NB4 (cell line): Measurements from ENCODE around the gene TMEM101.
"Not testable (repeated sequence)": the region's sequence is repeated elsewhere in the genome, so short reads cannot be mapped to it uniquely, and the experiment has no call there.

ENCODE experiments used
- DNase-seq: peaks from one replicate; pipeline ENCODE4 v3.0.0; 2010; ENCODE audit warnings: low read depth
- H3K4me3 ChIP-seq: one replicate; pipeline ENCODE4 v1.5.1; 2011; ENCODE audit warnings: mild to moderate bottlenecking, low read depth, low read length, moderate library complexity
- MYC ChIP-seq: IDR thresholded peaks from 2 replicates; pipeline ENCODE4 v1.6.1; 2011; ENCODE audit warnings: low read depth, low read length
- POLR2A ChIP-seq: IDR thresholded peaks from 2 replicates; pipeline ENCODE4 v1.6.1; 2011; ENCODE audit warnings: mild to moderate bottlenecking; ENCODE audit not compliant: insufficient read length; ENCODE audit errors: extremely low read depth
- TF ChIP-seq, protein P1 (sequence below): IDR thresholded peaks from 2 replicates; pipeline ENCODE4 v1.6.1; 2011; ENCODE audit warnings: low read depth, low read length
- TF ChIP-seq, protein P2 (sequence below): IDR thresholded peaks from one replicate; pipeline ENCODE4 v1.5.1; 2012; ENCODE audit warnings: low read depth, low read length

The TMEM101 gene

DNA sequence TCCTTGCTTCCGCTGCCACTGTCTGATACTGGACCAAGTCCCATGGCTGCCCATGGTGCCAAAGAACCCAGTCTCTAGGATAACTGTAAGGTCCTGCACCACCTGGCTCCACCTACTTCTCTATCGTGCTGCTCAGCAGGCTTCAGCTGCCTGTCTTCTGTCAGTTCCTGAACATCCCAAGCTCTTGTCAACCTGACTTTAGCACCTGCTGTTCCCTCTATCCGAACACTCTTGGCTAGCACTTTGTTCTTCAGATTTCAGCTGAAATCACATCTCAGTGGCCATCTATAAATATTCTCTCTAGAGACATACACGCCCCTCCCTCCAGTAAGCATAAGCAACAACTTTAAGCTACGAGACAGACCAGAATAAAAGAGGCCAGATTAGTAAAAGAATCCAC is 15.0 kb upstream of the TMEM101 start:
- DNase-seq: no peak
- TF ChIP-seq, protein P1, sequence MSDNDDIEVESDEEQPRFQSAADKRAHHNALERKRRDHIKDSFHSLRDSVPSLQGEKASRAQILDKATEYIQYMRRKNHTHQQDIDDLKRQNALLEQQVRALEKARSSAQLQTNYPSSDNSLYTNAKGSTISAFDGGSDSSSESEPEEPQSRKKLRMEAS: no peak
- TF ChIP-seq POLR2A (no peak), MYC (no peak)
- TF ChIP-seq, protein P2, sequence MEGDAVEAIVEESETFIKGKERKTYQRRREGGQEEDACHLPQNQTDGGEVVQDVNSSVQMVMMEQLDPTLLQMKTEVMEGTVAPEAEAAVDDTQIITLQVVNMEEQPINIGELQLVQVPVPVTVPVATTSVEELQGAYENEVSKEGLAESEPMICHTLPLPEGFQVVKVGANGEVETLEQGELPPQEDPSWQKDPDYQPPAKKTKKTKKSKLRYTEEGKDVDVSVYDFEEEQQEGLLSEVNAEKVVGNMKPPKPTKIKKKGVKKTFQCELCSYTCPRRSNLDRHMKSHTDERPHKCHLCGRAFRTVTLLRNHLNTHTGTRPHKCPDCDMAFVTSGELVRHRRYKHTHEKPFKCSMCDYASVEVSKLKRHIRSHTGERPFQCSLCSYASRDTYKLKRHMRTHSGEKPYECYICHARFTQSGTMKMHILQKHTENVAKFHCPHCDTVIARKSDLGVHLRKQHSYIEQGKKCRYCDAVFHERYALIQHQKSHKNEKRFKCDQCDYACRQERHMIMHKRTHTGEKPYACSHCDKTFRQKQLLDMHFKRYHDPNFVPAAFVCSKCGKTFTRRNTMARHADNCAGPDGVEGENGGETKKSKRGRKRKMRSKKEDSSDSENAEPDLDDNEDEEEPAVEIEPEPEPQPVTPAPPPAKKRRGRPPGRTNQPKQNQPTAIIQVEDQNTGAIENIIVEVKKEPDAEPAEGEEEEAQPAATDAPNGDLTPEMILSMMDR: no peak
- no peak overlapping the region for H3K4me3 ChIP-seq

GRCh38 chr17:44024853-44025252 is 10.1 kb upstream of the TMEM101 start:
- TF ChIP-seq, protein P2: no peak
- TF ChIP-seq POLR2A (no peak), MYC (no peak)
- TF ChIP-seq, protein P1: no peak
- no peak overlapping the region for H3K4me3 ChIP-seq
- DNase-seq: no peak

- no peak overlapping the region for H3K4me3 ChIP-seq
- DNase-seq: no peak
- TF ChIP-seq, protein P2: no peak
These were observed 9.5 kb upstream of the TMEM101 start for GRCh38 chr17:44024271-44024663.

DNA sequence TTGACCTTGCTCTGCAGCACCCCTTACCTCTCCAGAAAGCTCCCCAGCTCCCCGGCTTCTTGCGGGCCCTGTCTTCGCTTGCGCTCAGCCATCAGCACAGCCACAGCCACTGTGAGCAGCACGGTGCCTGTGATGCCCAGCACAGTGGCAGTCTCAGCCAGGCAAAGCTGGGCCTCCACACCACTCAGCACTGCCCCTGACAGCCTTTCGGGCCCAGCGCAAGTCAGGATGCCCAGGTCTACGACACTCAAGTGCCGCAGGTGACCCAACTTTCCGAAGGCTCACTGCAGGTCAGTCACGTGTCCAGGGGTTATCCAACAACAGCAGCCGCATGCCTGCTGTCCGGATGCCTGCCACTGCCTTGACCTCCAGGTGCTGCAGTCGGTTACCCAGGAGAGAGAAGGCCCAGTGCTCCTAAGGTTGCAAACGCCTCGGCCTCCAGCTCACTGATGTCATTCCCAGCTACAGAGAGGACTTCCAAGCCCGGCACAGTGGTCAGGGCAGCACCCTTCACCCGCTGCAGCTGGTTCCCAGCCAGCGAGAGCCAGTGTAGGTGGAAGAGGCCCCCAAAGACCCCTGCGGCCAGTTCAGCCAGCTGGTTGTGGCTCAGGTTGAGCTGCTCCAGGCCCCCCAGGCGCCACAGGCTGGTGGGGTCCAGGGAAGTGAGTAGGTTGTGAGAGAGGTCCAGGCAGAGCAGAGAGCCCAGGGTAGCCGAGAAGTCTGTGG is 8.9 kb upstream of the TMEM101 start:
- no peak for DNase-seq
- H3K4me3 ChIP-seq: no peak overlapping the region
- TF ChIP-seq, protein P1: no peak
- TF ChIP-seq MYC (no peak), POLR2A (no peak)
- TF ChIP-seq, protein P2: no peak

DNA sequence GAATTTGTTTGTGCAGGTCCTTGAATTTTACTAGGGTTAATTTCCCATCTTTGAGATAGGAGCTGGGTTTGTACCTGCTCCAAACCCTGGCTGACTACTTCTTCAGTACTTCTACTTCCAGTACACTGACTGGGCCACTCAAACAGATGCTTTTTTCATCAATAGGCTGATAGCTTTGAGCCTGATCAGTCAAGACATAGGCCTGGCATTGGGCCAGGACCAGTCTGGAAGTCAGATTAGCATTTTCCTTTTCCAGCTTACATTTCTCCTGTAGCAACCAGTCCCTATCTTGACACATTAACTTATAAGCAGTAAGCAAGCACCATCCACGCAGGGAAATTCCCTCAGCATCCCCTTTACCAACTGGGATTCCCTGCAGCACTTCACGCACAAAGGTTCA is 7.5 kb upstream of the TMEM101 start:
- H3K4me3 ChIP-seq: no peak overlapping the region
- TF ChIP-seq, protein P1: no peak
- TF ChIP-seq POLR2A (no peak), MYC (no peak)
- TF ChIP-seq, protein P2: no peak
- no peak for DNase-seq

DNA sequence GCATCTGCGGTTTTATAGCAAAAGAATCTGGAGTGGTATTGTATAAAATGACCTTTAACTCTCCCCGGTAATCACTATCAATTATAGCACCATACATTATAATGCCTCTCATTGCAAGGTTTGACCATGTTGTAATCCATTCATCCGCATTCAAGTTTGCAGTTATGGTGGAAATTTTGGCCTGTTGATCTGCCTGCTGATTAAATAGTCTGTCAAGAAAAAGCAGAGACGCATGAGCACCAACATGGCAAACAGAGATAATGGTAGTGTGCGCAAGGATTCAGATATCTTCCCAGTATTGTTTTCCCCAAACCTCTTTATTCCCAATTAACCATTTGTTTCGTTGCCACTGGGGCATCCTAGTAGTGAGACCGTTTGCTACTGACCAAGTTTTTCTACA is 6.5 kb upstream of the TMEM101 start:
- H3K4me3 ChIP-seq, DNase-seq: not testable (repeated sequence)

DNA sequence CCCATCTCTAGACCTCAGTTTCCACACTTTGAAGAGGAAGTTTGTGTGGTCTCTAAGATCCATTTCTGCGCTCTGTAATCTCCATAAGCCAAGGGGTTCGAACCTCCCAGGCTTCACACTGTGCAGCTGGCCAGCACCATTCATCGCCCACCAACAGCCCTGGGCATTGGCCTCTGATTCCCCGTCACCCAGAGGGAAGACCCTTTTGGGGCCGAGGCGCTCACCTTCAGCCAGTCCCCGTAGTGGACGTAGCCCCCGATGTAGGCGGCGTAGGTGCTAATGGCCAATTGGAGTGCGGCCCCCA is 678 bp downstream of the TMEM101 start:
- TF ChIP-seq POLR2A (no peak), MYC (no peak)
- TF ChIP-seq, protein P2: no peak
- TF ChIP-seq, protein P1: no peak
- H3K4me3 ChIP-seq: peak overlapping the region; percentile 91
- no peak for DNase-seq
